ENCODE measurements around the gene HDDC2. TPM values are rescaled to one million over a fixed set of nuclear protein-coding genes. Genes with fewer than 3 reads are reported as not detected.

HDDC2 gene
- total RNA-seq, 1 donor from 2014 or later, result 92.0 TPM

Other genes with a start within 250 kb of the HDDC2 start
- 57.8 TPM for gene TPD52L1, start 148.2 kb downstream of the HDDC2 start, total RNA-seq

Data from left ventricle myocardium superior (tissue), 1 donor.